ENCODE data around the gene PUM1.

PUM1 gene

DNA sequence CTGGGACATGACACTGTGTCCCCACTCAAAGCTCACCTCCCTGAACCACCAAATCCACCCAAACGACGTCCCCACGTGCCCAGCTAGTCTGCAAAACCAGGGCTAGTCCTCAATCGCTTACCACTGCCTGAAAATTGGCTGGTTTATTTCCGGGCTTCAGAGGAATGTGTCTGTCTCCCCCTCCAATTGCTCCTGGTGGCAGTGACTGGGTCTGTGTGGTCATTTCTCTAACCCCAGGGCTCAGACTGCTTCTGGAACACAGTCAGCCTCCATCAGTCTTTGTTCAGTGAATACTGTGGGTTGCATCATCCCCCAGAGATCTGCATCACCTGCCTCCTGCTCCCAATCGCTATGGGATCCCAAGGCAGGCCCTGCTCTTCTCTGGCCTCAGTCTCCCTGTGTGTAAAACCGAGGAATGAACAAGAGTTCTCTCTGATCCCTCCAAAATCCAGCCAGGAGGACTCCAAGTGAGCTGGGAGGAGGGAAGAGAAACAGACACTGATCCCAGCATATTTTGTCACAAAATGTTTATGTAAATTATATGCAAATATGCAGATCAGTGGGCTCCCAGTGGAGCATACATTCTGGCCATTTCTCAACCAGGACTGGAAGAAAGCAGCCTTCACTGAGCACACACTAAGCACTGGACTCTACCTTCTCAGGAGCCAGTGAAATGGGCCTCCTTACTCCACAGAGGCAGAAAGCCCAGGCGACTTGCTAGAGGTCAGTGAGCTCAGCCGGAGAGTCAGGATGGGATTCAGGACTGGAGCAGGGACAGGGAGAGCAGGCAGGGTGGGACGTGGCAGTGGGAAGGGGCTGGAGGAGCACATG, 177.8 kb downstream of the PUM1 start:
- no peak for DNase-seq

DNA sequence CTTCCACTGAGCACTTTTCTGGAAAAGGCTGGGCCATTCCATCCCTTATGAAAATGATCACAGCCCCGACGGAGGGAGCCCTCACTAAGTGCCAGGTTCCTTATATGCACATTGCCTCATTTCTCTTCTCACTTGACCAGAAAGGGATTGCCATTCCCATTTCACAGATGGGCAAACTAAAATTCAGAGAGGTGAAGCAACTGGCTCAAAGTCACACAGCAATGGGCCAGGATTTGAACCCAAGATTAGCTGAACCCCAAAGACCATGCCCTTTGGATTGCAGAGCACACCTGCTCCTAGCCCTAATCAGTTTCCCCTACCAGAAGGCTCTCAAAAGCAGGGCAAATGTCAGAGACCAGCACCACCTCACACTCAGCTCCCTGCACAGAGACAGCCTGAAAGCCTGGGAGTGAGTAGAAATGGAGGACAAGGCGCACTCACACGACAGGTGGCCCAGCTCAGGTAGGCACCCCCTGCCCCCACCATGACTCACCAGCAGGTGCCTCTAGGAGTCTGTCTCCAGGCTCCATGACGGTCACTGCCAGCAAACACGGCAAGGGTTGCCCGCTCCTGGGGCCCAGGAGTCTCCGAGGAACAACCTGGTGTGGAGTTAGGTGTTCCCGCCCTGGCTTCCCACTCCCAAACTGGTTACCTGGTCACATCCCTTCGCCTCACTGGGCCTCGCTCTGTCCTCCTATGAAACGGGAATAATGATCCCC, 178.6 kb downstream of the PUM1 start:
- DNase-seq, result no peak

DNA sequence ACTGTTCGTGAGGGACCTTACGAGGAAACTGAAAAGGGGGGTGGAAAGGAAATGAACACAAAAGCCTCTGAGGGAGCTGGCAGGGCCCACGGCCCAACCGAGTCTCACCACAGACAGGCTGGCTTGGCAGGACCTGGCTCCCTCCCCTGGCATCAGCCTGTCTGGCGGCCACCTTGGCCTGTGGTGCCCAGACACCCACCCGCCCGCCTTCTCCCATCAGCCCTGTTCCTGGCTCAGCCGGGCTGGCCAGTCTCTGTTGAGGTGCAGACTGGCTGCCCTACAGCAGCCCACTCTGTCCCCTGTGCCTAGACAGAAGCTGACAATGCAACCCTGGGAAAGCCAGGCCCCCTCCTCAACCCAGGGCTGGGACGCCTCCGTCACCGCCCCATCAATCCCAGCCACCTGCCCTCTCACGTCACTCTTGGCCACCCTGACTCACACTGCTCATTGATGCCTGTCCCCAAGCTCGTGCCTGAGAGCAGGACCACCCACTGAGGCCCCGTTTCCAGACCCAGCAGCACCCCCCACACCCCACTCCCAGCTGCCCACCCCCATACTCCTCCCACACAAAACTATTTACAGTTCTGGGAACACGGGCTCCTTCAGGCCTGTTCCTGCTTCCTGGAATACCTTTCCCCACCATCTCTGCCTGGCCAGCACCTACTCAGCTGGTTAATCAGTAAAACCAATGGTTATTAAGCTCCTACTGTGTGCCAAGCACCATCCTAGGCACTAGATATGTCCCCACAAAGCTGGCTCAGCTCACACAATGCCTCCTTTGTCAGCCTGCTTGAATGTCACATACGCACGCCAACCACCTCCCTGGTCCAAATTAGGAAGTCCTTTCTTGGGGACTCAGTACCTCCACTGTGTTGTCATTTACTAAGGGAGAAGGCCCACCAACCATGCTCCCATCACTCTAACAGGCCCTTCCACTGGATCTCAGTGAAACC, 179.7 kb downstream of the PUM1 start:
- no peak for DNase-seq

DNA sequence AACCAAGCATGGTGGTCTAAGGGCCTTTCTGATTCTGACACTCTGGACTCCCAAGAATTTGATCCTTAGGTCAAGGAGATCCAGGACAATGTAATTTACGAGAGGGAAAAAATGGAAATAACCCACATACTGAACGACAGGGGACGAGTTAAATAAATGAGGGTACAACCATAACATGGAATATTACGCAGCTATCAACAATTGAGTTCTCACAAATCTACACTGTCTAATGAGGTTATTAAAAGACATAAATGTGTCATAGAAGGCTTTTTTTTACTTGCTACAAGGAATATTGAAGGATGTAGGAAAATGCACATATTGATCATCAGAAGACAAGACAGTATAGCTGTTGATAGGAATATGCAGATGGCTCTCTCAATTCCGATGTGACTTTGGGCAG, 180.8 kb downstream of the PUM1 start:
- DNase-seq, result no peak

DNA sequence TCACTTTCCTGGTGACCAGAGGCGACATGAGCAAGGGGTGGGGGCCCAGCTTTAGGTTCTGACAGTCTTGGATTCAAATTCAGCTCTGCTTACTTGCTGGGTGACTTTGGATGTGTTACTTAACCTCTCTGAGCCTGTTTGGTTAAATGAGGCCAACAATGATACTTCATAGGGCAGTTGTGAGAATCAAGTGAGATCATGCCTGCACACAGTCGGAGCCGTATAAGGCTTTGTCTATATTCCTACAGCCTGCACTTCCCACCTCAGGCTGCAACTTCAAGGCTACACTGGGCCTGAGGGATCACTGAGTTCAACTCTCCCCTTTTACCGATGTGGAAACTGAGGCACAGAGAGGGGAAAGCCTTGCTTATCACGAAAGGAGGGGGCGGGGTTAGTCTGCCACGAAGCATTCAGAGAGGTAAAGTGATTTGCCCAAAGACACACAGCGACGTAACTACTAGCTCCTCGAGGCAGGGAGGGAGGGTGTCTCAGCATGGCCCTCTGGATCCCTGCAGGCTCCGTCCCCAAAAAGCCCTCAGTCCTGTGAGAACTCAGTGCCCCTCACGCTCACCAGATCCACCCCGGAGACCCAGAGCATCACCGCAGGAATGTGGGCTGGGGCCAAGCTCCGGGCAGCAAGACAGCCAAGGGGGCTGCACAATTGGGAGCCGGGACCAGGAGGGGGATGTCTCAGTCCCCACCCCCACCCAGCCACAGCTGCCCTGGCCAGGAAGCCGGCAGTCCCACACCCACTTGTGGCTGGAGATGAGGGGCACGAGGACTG, 181.9 kb downstream of the PUM1 start:
- no peak for DNase-seq

DNA sequence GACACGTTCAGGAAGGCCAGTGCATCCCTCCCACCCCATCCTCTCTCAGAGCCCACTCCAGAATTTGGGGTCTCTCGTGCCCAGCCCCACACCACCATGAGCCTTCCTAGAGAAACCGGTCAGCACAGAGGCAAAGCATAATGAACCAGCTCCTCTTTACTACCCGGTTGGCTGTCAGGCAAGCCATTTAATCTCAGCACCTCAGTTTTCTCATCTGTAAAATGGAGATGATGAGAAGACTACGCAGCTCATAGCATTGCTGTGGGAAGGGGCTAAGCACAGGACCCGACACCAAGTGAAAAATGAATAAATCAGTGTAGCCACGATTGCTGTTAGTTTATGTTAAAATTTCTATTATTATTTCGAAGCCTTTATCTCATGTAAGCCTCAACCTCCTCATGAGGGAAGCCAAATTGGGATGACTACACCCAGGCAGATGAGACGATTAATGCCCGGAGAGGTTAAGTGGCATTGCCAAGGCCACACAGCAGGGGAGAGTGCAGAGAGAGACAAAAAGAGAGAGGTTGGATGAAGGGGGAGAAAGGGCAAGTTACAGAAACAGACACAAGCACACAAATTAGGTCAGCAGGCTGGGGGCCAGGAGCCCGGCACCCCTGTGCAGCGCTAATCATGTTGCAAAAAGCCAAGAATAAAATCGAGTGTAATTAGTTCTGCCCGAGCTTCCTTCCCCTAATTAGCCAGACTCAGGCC, 182.7 kb downstream of the PUM1 start:
- DNase-seq, result no peak
